GM12873 (cell line): ENCODE measurements around the gene RHBDF1.

Source experiments
- CTCF ChIP-seq: IDR thresholded peaks from 2 replicates; pipeline ENCODE4 v1.5.1; 2012; ENCODE audit warnings: low read depth, mild to moderate bottlenecking, moderate library complexity, low read length, control low read depth; ENCODE audit not compliant: insufficient read depth; ENCODE audit errors: missing control alignments

Gene RHBDF1

GRCh38 chr16:69181-69580 lies 3.2 kb downstream of the RHBDF1 start:
- no peak for TF ChIP-seq CTCF

GRCh38 chr16:67884-68789 lies 4.3 kb downstream of the RHBDF1 start:
- no peak for TF ChIP-seq CTCF

- TF ChIP-seq CTCF, result no peak
Measured at GRCh38 chr16:67183-67791, 5.1 kb downstream of the RHBDF1 start.

GRCh38 chr16:66309-67182 lies 5.9 kb downstream of the RHBDF1 start:
- TF ChIP-seq CTCF, result no peak

- TF ChIP-seq CTCF, result peak; percentile 99
Measured at GRCh38 chr16:65745-66144, 6.7 kb downstream of the RHBDF1 start.

- no peak for TF ChIP-seq CTCF
Measured at GRCh38 chr16:64914-65255, 7.5 kb downstream of the RHBDF1 start.
